ENCODE data around the gene SACS. TPM values are rescaled to one million over a fixed set of nuclear protein-coding genes. Genes with fewer than 3 reads are reported as not detected.

SACS gene
- total RNA-seq, 1 experiment from 2014 or later: 11.6 TPM

- H3K36me3 Mint-ChIP-seq (ENCODE audit: insufficient read depth, unreplicated experiment): no peaks in the 10 kb centered on the region
- H3K4me1 Mint-ChIP-seq (ENCODE audit: low read depth, unreplicated experiment): no peaks in the 10 kb centered on the region
- intact Hi-C loops (cut with micrococcal nuclease; ENCODE audit: unreplicated experiment): no loop called here
- H3K9me3 Mint-ChIP-seq (ENCODE audit: low read depth, unreplicated experiment): no peaks in the 10 kb centered on the region
- H3K4me3 Mint-ChIP-seq (ENCODE audit: low read depth, unreplicated experiment): no peak overlapping the region
- CTCF ChIA-PET: no interaction called here
- H3K27me3 Mint-ChIP-seq (ENCODE audit: unreplicated experiment): no peaks in the 10 kb centered on the region
- DNase-seq: no peak
- TF ChIP-seq, protein P1, sequence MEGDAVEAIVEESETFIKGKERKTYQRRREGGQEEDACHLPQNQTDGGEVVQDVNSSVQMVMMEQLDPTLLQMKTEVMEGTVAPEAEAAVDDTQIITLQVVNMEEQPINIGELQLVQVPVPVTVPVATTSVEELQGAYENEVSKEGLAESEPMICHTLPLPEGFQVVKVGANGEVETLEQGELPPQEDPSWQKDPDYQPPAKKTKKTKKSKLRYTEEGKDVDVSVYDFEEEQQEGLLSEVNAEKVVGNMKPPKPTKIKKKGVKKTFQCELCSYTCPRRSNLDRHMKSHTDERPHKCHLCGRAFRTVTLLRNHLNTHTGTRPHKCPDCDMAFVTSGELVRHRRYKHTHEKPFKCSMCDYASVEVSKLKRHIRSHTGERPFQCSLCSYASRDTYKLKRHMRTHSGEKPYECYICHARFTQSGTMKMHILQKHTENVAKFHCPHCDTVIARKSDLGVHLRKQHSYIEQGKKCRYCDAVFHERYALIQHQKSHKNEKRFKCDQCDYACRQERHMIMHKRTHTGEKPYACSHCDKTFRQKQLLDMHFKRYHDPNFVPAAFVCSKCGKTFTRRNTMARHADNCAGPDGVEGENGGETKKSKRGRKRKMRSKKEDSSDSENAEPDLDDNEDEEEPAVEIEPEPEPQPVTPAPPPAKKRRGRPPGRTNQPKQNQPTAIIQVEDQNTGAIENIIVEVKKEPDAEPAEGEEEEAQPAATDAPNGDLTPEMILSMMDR (IDR thresholded peaks at IDR 0.05; ENCODE audit: unreplicated experiment): no peak
- H3K27ac Mint-ChIP-seq (ENCODE audit: unreplicated experiment): no peak overlapping the region
- BruUV-seq (replicated peaks): no TSS peak
These were observed 51.6 kb downstream of the SACS start for GRCh38 chr13:23381866-23382265.

GRCh38 chr13:23380534-23380933 lies 53.0 kb downstream of the SACS start:
- TF ChIP-seq, protein P1 (IDR thresholded peaks at IDR 0.05; ENCODE audit: unreplicated experiment): no peak
- Mint-ChIP-seq H3K4me3 (ENCODE audit: low read depth, unreplicated experiment) (no peak overlapping the region), H3K27me3 (ENCODE audit: unreplicated experiment) (no peaks in the 10 kb centered on the region), H3K9me3 (ENCODE audit: low read depth, unreplicated experiment) (no peaks in the 10 kb centered on the region), H3K4me1 (ENCODE audit: low read depth, unreplicated experiment) (no peaks in the 10 kb centered on the region), H3K36me3 (ENCODE audit: insufficient read depth, unreplicated experiment) (no peaks in the 10 kb centered on the region), H3K27ac (ENCODE audit: unreplicated experiment) (no peak overlapping the region)
- intact Hi-C loops (cut with micrococcal nuclease; ENCODE audit: unreplicated experiment): no loop called here
- CTCF ChIA-PET: no interaction called here
- no TSS peak for BruUV-seq (replicated peaks)
- DNase-seq: no peak

- Mint-ChIP-seq H3K27ac (ENCODE audit: unreplicated experiment) (no peak overlapping the region), H3K4me3 (ENCODE audit: low read depth, unreplicated experiment) (no peak overlapping the region)
- DNase-seq: no peak
These were observed 55.4 kb downstream of the SACS start for GRCh38 chr13:23377983-23378632.

GRCh38 chr13:23377579-23377978 lies 55.9 kb downstream of the SACS start:
- no TSS peak for BruUV-seq (replicated peaks)
- TF ChIP-seq, protein P1 (IDR thresholded peaks at IDR 0.05; ENCODE audit: unreplicated experiment): no peak
- no peak overlapping the region for H3K4me3 Mint-ChIP-seq (ENCODE audit: low read depth, unreplicated experiment)
- no peaks in the 10 kb centered on the region for H3K27me3 Mint-ChIP-seq (ENCODE audit: unreplicated experiment)
- CTCF ChIA-PET: no interaction called here
- DNase-seq: no peak
- intact Hi-C loops (cut with micrococcal nuclease; ENCODE audit: unreplicated experiment): no loop called here
- peaks cover 16% of the 10 kb centered on the region for H3K36me3 Mint-ChIP-seq (ENCODE audit: insufficient read depth, unreplicated experiment)
- peaks cover 7% of the 10 kb centered on the region for H3K4me1 Mint-ChIP-seq (ENCODE audit: low read depth, unreplicated experiment)
- no peaks in the 10 kb centered on the region for H3K9me3 Mint-ChIP-seq (ENCODE audit: low read depth, unreplicated experiment)
- no peak overlapping the region for H3K27ac Mint-ChIP-seq (ENCODE audit: unreplicated experiment)

More at GRCh38 chr13:23377983-23378632, 55.4 kb downstream of the SACS start:
- Mint-ChIP-seq H3K4me1 (ENCODE audit: low read depth, unreplicated experiment) (peaks cover 2% of the 10 kb centered on the region), H3K9me3 (ENCODE audit: low read depth, unreplicated experiment) (no peaks in the 10 kb centered on the region), H3K27me3 (ENCODE audit: unreplicated experiment) (no peaks in the 10 kb centered on the region), H3K36me3 (ENCODE audit: insufficient read depth, unreplicated experiment) (peaks cover 11% of the 10 kb centered on the region)
- intact Hi-C loops (cut with micrococcal nuclease; ENCODE audit: unreplicated experiment): no loop called here
- TF ChIP-seq, protein P1 (IDR thresholded peaks at IDR 0.05; ENCODE audit: unreplicated experiment): no peak
- CTCF ChIA-PET: no interaction called here
- BruUV-seq (replicated peaks): no TSS peak
